Cardiac muscle cell (in vitro differentiated cells and primary cell): ENCODE measurements around the gene ERICH4. TPM values are rescaled to one million over a fixed set of nuclear protein-coding genes. Genes with fewer than 3 reads are reported as not detected.
A peak's percentile ranks its signal among the peaks of the same experiment; 100 is the strongest.
"Not testable (repeated sequence)": the region's sequence is repeated elsewhere in the genome, so short reads cannot be mapped to it uniquely, and the experiment has no call there.

Experiments used
- DNase-seq, 2 donors: peaks; one replicate each; pipeline versions ENCODE4 v3.0.0 to v3.0.0-alpha.2; 2010 to 2017; ENCODE audit warnings: low read depth in 1 of 2, low spot score in 1 of 2
- H3K27ac ChIP-seq: fragments of 200-600 bp; sonication (generic); 2 replicates; pipeline ENCODE4 v1.5.1; 2016
- H3K27me3 ChIP-seq: fragments of 200-600 bp; sonication (generic); 2 replicates; pipeline ENCODE4 v1.6.0; 2016; ENCODE audit warnings: control low read depth
- H3K36me3 ChIP-seq: fragments of 200-600 bp; sonication (generic); 2 replicates; pipeline ENCODE4 v1.5.1; 2016; ENCODE audit warnings: control low read depth
- H3K4me1 ChIP-seq: fragments of 200-600 bp; sonication (generic); 2 replicates; pipeline ENCODE4 v1.8.1; 2017; ENCODE audit warnings: low read depth, mild to moderate bottlenecking, mixed run types
- H3K4me3 ChIP-seq: fragments of 200-600 bp; sonication (generic); 2 replicates; pipeline ENCODE4 v1.5.1; 2016; ENCODE audit warnings: mild to moderate bottlenecking
- H3K9me3 ChIP-seq: fragments of 200-600 bp; sonication (generic); 2 replicates; pipeline ENCODE4 v1.5.1; 2017; ENCODE audit warnings: low read depth, mild to moderate bottlenecking, control low read depth
- CTCF ChIP-seq: IDR thresholded peaks from 2 replicates; pipeline ENCODE4 v1.5.1; 2012; ENCODE audit warnings: low read depth, mild to moderate bottlenecking, low read length
- polyA plus RNA-seq: library from polyadenylated mRNA; unstranded; fragments of >200 nt; fragmentation: Nextera tagmentation; extraction: Ambion mirVana; gene quantifications from 2 replicates; pipeline ENCODE4 v1.2.1, GENCODE V29; 2016
- total RNA-seq: library from RNA; depleted of rRNA; stranded (reverse); fragments of >200 nt; gene quantifications from 2 replicates; pipeline ENCODE4 v1.2.3, GENCODE V29; 2016

ERICH4 gene
- total and polyA plus RNA-seq, 2 experiments from 2014 or later, result not detected

DNA sequence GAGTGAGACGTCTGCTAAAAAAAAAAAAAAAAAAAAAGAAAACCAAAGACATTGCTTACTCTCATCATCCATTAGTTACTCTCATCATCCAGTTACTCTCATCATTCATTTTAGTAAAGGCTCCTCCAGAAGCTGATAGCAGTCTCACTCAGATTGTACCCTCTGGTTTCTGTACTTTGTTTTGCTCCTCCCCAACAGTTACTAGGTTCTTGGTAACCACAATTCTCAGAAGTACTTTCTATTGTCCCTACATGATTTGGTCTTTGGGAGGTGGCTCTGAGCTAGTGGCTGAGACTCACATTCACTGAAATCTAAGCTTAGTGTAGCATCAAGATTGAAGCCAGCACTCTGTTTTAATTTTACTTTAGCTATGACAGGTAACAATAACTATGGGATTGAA lies 14.3 kb downstream of the ERICH4 start:
- Histone ChIP-seq H3K27me3 (no peaks in the 10 kb centered on the region), H3K27ac (no peak overlapping the region), H3K4me1 (no peaks in the 10 kb centered on the region), H3K36me3 (no peaks in the 10 kb centered on the region), H3K9me3 (no peaks in the 10 kb centered on the region), H3K4me3 (no peak overlapping the region)
- no peak for DNase-seq
- TF ChIP-seq CTCF, result no peak

GRCh38 chr19:41462497-41462896 lies 19.5 kb downstream of the ERICH4 start:
- no peaks in the 10 kb centered on the region for H3K9me3 ChIP-seq
- no peak for TF ChIP-seq CTCF
- H3K4me1 ChIP-seq, result no peaks in the 10 kb centered on the region
- no peaks in the 10 kb centered on the region for H3K27me3 ChIP-seq
- no peak overlapping the region for H3K4me3 ChIP-seq
- no peak overlapping the region for H3K27ac ChIP-seq
- H3K36me3 ChIP-seq, result no peaks in the 10 kb centered on the region
- DNase-seq, result no peak

DNA sequence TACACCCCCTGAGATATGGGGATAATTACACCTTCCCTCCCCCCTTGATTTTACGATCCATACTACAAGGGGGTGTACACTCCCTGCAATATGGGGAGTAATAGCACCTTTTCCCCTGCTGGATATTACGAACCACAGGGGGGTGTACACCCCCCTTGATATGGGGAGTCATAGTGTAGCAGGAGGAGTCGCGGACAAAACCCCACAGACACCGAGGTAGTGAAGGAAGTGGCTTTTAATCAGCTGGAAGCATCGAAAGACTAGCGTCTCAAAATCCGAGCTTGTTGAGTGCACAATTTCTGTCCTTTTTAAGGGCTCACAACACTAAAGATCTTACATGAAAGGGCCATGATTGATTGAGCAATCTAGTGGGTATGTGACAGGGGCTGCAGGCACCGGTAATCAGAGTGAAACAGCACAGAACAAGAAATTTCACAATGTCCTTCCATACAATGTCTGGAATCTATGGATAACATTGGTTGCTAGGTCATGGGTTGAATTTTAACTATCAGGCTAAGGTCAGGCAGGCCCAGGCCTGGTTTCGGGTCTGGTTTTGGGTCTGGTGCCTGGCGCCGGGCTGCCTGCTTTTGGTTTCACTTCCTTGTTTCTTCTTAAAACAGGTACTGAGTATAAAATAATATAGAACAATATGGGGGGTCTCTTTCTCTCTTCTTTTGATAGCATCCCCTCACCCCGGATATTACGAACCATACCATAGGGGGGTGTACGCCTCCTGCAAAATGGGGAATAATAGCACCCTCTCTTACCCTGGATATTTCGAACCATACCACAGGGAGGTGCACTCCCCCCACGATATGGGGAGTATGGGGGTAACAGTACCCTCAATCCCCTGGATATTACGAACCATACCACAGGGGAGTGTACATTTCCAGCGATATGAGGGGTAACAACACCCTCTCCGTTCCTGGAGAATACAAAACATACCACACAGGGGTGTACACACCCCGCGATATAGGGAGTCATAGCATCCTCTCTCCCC lies 20.6 kb downstream of the ERICH4 start:
- not testable (repeated sequence) for H3K36me3 ChIP-seq, H3K4me3 ChIP-seq, H3K9me3 ChIP-seq, H3K27ac ChIP-seq, DNase-seq, H3K27me3 ChIP-seq, H3K4me1 ChIP-seq

- no peak for TF ChIP-seq CTCF
- Histone ChIP-seq H3K9me3 (no peaks in the 10 kb centered on the region), H3K27me3 (no peaks in the 10 kb centered on the region), H3K36me3 (no peaks in the 10 kb centered on the region), H3K27ac (no peak overlapping the region), H3K4me1 (no peaks in the 10 kb centered on the region), H3K4me3 (no peak overlapping the region)
- no peak for DNase-seq
These were observed 33.6 kb downstream of the ERICH4 start for GRCh38 chr19:41476583-41476982.

GRCh38 chr19:41478171-41478570 lies 35.2 kb downstream of the ERICH4 start:
- Histone ChIP-seq H3K27ac (no peak overlapping the region), H3K27me3 (no peaks in the 10 kb centered on the region), H3K36me3 (no peaks in the 10 kb centered on the region), H3K9me3 (no peaks in the 10 kb centered on the region), H3K4me3 (no peak overlapping the region), H3K4me1 (no peaks in the 10 kb centered on the region)
- TF ChIP-seq CTCF, result no peak
- DNase-seq, result no peak

- Histone ChIP-seq H3K4me3 (no peak overlapping the region), H3K27ac (no peak overlapping the region)
- peak in 1 of 2 donors; percentile 64 for DNase-seq
These were observed 36.2 kb downstream of the ERICH4 start for GRCh38 chr19:41478875-41479756.

More at GRCh38 chr19:41478875-41479756, 36.2 kb downstream of the ERICH4 start:
- Histone ChIP-seq H3K9me3 (no peaks in the 10 kb centered on the region), H3K36me3 (no peaks in the 10 kb centered on the region), H3K4me1 (no peaks in the 10 kb centered on the region), H3K27me3 (no peaks in the 10 kb centered on the region)
- no peak for TF ChIP-seq CTCF
